Keratinocyte (primary cell): ENCODE results near the gene MSANTD3. TPM values are rescaled to one million over a fixed set of nuclear protein-coding genes. Genes with fewer than 3 reads are reported as not detected.

Experiments used
- DNase-seq: peaks from one replicate; pipeline ENCODE4 v3.0.0-alpha.2; 2011; ENCODE audit warnings: low read depth, missing footprints, low spot score
- FAIRE-seq: peaks from 2 replicates; lab custom pipeline; 2011; peaks lifted over from hg19 to GRCh38; lab: Jason Lieb, UNC
- H2AFZ ChIP-seq: 2 replicates; pipeline ENCODE4 v1.6.0; 2012; ENCODE audit warnings: low read length, control low read depth, inconsistent platforms; ENCODE audit not compliant: control insufficient read depth
- H3K27ac ChIP-seq: 2 replicates; pipeline ENCODE4 v1.5.1; 2011; ENCODE audit warnings: low read length; ENCODE audit not compliant: control insufficient read depth, insufficient read depth
- H3K27me3 ChIP-seq: 3 replicates; pipeline ENCODE4 v1.6.0; 2011; ENCODE audit warnings: low read length; ENCODE audit not compliant: control insufficient read depth, insufficient read depth; ENCODE audit errors: extremely low read depth
- H3K36me3 ChIP-seq, 2 experiments: 2 replicates in 1 of 2; 3 replicates in 1 of 2; pipeline ENCODE4 v1.5.1; 2011; ENCODE audit warnings: low read length in 2 of 2, mild to moderate bottlenecking in 1 of 2; ENCODE audit not compliant: control insufficient read depth in 2 of 2, insufficient read depth in 2 of 2; ENCODE audit errors: extremely low read depth in 1 of 2
- H3K4me1 ChIP-seq: 3 replicates; pipeline ENCODE4 v1.5.1; 2011; ENCODE audit warnings: low read length; ENCODE audit not compliant: control insufficient read depth, insufficient read depth; ENCODE audit errors: extremely low read depth
- H3K4me2 ChIP-seq: 3 replicates; pipeline ENCODE4 v1.6.0; 2011; ENCODE audit warnings: low read depth, low read length; ENCODE audit not compliant: control insufficient read depth, insufficient read depth; ENCODE audit errors: extremely low read depth
- H3K4me3 ChIP-seq, 3 experiments: fragments of 200-600 bp in 1 of 3; sonication (generic) in 1 of 3; 2 replicates in 2 of 3; 3 replicates in 1 of 3; pipeline ENCODE4 v1.5.1; 2011 to 2016; ENCODE audit warnings: low read length in 3 of 3, mild to moderate bottlenecking in 3 of 3, control low read depth in 2 of 3, inconsistent platforms in 1 of 3, low read depth in 1 of 3, mixed read lengths in 1 of 3, mixed run types in 1 of 3, moderate library complexity in 1 of 3; ENCODE audit not compliant: control insufficient read depth in 2 of 3, insufficient read depth in 2 of 3; ENCODE audit errors: extremely low read depth in 1 of 3
- H3K79me2 ChIP-seq: 2 replicates; pipeline ENCODE4 v1.6.0; 2012; ENCODE audit warnings: low read length; ENCODE audit not compliant: control insufficient read depth, insufficient read depth
- H3K9ac ChIP-seq: 3 replicates; pipeline ENCODE4 v1.6.0; 2011; ENCODE audit warnings: low read length; ENCODE audit not compliant: control insufficient read depth, insufficient read depth; ENCODE audit errors: extremely low read depth
- H3K9me1 ChIP-seq: 3 replicates; pipeline ENCODE4 v1.6.0; 2011; ENCODE audit warnings: low read length; ENCODE audit not compliant: control insufficient read depth, insufficient read depth; ENCODE audit errors: extremely low read depth
- H3K9me3 ChIP-seq: 2 replicates; pipeline ENCODE4 v1.5.1; 2012; ENCODE audit warnings: low read depth, low read length; ENCODE audit not compliant: control insufficient read depth
- H4K20me1 ChIP-seq: 3 replicates; pipeline ENCODE4 v1.6.0; 2011; ENCODE audit warnings: low read length; ENCODE audit not compliant: control insufficient read depth, insufficient read depth; ENCODE audit errors: extremely low read depth
- CTCF ChIP-seq, 3 experiments: IDR thresholded peaks in 1 of 3; conservative IDR thresholded peaks in 1 of 3; optimal IDR thresholded peaks in 1 of 3; 2 replicates in 2 of 3; 3 replicates in 1 of 3; pipeline versions ENCODE3 to v1.5.1; 2011; ENCODE audit warnings: low read length in 3 of 3, mild to moderate bottlenecking in 3 of 3, moderate library complexity in 2 of 3, control low read depth in 1 of 3, inconsistent platforms in 1 of 3; ENCODE audit not compliant: insufficient read depth in 2 of 3; ENCODE audit errors: extremely low read depth in 1 of 3
- EZH2 ChIP-seq: IDR thresholded peaks from one replicate; pipeline ENCODE4 v1.6.1; 2012; ENCODE audit warnings: inconsistent platforms, mild to moderate bottlenecking, low read length, moderate library complexity
- dilution Hi-C: fragments of 300-500 bp; cut with MboI; formaldehyde crosslinking; loops from one replicate; pipeline ENCODE4 v1.7.0; 2020; ENCODE audit warnings: low sequenced_read_pairs; ENCODE audit not compliant: extremely low pct_ligation_motif_present
- polyA plus RNA-seq, 5 experiments: library from polyadenylated mRNA; depleted of rRNA in 3 of 5; stranded (reverse) in 3 of 5; stranded (forward) in 1 of 5; unstranded in 1 of 5; fragments of >200 nt; gene quantifications; 1 replicate in 1 of 5; 2 replicates in 3 of 5; 3 replicates in 1 of 5; pipeline versions ENCODE4 v1.2.1 to v1.2.3, GENCODE V29; 2011 to 2012; ENCODE audit warnings: missing spikeins in 2 of 5, low read depth in 1 of 5, low replicate concordance in 1 of 5

Gene MSANTD3
- polyA plus RNA-seq, 1 donor (not counting 4 experiments of a cell fraction or from before 2014, with no cell fraction given): 50.7 TPM

DNA sequence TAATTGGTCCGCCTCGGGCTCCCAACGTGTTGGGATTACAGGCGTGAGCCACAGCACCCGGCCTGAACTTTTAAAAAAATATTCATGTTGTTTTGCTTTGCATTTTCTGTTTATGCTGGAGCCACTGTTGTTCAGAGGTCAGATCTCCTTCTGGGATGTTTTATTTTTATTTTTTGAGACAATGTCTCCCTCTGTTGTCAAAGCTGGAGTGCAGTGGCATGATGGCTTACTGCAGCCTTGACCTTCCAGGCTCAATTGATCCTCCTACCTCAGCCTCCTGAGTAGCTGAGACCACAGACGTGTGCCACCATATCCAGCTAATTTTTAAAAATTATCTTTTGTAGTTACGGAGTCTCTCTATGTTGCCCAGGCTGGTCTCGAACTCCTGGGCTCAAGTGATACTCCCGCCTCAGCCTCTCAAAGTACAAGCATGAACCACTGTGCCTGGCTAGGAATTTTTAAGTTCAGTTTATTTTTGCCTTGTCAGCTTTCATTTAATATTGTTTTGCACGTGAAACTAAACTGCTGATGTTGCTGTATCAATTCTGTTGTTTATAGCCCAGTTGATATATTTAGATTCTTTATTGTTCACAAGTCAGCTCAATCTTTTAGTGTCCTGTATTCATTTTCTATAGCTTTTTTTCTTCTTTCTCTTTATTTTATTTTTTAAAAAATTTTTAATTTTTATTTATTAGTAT is 59.7 kb downstream of the MSANTD3 start:
- Histone ChIP-seq H2AFZ (no peak overlapping the region), H3K9ac (no peak overlapping the region), H3K4me2 (no peak overlapping the region), H3K36me3 (no peaks in the 10 kb centered on the region), H3K4me3 (no peak overlapping the region), H4K20me1 (no peaks in the 10 kb centered on the region), H3K79me2 (no peaks in the 10 kb centered on the region), H3K4me1 (no peaks in the 10 kb centered on the region), H3K9me3 (no peaks in the 10 kb centered on the region), H3K27ac (no peak overlapping the region), H3K9me1 (no peaks in the 10 kb centered on the region), H3K27me3 (no peaks in the 10 kb centered on the region)
- TF ChIP-seq CTCF (optimal IDR thresholded peaks at IDR 0.05 in 1 of 3, IDR thresholded peaks at IDR 0.05 in 1 of 3, conservative IDR thresholded peaks at IDR 0.05 in 1 of 3; ENCODE audit: extremely low read depth in 1 of 3, insufficient read depth in 2 of 3, low read length in 3 of 3) (no peak), EZH2 (no peak)
- dilution Hi-C loops: no loop called here
- DNase-seq (no peak), FAIRE-seq (no peak)

DNA sequence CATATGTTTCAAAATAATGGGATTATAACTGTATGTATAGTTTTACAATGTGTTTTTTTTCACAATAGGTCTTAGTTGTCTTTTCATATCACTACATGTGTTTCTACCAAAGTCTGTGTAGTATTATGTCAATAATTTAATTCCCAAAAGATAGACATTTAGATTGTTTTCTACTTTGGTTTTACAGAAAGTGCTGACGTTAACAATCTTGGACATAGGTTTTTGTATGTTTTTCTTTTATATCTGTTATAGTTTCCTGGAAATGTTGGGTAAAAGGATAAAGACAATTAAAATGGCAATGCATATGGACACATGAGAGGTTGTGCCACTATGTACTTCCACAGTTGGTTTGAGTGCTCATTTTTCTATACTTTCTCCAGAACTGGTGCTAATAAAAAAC is 61.2 kb downstream of the MSANTD3 start:
- dilution Hi-C loops: no loop called here
- DNase-seq (no peak), FAIRE-seq (no peak)
- no peaks in the 10 kb centered on the region for H3K9me1 ChIP-seq
- no peak for TF ChIP-seq EZH2
- TF ChIP-seq CTCF (optimal IDR thresholded peaks at IDR 0.05 in 1 of 3, IDR thresholded peaks at IDR 0.05 in 1 of 3, conservative IDR thresholded peaks at IDR 0.05 in 1 of 3; ENCODE audit: extremely low read depth in 1 of 3, insufficient read depth in 2 of 3, low read length in 3 of 3): no peak
- no peaks in the 10 kb centered on the region for H3K79me2 ChIP-seq
- no peak overlapping the region for H3K4me2 ChIP-seq
- no peak overlapping the region for H2AFZ ChIP-seq
- no peak overlapping the region for H3K4me3 ChIP-seq
- H3K9ac ChIP-seq: no peak overlapping the region
- H3K27ac ChIP-seq: no peak overlapping the region
- no peaks in the 10 kb centered on the region for H3K9me3 ChIP-seq
- no peaks in the 10 kb centered on the region for H4K20me1 ChIP-seq
- no peaks in the 10 kb centered on the region for H3K36me3 ChIP-seq
- H3K27me3 ChIP-seq: no peaks in the 10 kb centered on the region
- no peaks in the 10 kb centered on the region for H3K4me1 ChIP-seq
